DMS53 (cell line): ENCODE measurements around the gene FAM181A.
A peak's percentile ranks its signal among the peaks of the same experiment; 100 is the strongest.

Source experiments
- DNase-seq: peaks from one replicate; lab custom pipeline; 2025; lab: John Stamatoyannopoulos, UW

The FAM181A gene

DNA sequence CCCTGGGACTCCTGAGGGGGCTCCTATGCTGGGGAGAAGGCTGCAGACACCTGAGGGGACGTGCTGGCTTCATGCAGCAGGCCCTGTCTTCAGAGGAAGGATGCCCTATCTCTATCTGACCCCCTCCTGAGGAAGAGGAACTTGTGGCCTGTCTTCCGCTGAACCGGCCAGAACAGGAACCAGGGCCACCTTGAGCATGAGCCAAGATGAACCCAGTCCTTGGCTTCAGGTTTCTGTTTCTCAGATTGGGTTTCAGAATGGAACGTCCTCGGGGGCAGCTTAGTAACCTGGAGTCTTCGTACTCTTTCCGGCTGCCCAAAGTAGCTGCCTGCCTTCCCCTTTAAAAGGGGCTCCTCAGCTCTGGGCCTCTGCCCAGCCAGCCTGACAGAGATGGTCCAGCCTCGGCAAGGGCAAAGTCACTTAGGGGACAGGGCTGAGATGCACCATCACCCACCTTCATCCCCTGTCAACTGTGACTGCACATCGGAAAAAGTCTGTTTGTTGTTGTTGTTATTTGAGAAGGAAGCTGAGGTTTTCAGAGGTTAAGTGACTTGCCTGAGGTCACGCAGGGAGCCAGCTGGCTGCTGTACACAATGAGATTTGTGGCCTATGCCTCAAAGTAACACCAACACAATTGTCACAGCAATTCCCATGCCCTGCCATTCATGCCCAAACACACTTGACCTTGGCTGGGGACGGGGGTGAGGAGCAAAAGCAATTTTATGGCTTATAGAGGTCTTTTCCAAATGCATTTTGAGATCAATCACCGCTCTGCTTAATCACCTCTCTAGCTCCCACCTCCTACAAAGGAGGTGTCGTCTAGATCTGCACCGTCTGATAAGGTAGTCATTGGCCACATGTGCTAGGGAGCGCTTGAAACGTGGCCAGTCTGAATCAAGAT is 35.8 kb downstream of the FAM181A start:
- DNase-seq: peak; percentile 47

DNA sequence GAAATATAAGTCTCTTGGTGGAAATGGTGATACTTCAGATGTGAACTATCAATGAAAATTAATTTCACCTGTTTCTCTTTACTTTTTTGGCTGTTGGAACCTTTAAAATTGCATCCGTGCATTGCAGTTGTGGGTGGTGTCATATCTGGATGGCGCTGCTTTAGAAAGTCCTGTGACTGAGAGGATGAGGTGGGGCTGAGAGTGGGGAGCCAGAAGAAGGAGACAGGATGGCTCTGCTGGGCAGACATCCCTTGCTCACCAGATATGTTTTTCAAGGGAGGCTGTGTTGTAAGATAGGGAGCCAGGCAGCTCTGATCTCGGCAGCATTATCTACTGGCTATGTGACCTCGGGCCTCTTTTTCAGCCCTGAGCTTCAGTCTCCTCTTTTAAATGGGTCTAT is 36.5 kb downstream of the FAM181A start:
- DNase-seq: no peak

DNA sequence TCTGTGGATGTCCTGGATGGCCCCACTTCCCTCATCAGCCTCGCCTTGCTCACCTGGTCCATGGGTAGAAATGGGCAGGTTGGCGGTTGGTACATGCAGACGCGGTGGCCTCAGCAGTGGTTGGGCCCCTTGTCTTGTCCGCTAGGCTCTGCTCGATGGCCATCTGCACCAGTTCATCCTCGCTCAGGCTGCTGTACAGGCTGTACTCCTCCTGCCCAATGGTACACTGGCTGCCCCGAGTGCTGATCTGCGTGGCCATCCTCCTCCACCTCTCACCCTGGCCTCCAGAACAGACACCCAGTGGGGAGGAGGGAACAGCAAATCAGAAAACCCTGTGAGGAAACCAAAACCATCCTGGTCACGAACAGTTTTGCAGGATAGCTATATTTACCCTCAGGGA is 37.1 kb downstream of the FAM181A start:
- DNase-seq: no peak

DNA sequence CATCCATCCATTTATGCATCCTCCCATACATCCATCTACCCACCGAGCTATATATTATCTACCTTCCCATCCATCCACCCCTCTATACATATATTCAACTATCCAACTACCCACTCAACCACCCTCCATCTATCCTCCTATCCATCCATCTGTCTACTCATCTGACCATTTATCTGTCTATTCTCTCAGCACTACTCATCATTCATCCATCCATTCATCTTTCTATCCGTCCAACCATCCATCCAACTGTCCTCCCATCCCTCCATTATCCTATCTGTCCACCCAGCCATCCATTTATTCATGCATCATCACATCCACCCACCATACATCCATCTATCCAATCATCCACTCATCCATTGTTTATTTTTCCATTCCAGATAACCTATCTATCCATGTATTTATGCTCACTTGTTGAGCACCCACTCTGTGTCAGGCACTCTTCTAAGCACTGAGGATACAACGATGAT is 37.7 kb downstream of the FAM181A start:
- no peak for DNase-seq

DNA sequence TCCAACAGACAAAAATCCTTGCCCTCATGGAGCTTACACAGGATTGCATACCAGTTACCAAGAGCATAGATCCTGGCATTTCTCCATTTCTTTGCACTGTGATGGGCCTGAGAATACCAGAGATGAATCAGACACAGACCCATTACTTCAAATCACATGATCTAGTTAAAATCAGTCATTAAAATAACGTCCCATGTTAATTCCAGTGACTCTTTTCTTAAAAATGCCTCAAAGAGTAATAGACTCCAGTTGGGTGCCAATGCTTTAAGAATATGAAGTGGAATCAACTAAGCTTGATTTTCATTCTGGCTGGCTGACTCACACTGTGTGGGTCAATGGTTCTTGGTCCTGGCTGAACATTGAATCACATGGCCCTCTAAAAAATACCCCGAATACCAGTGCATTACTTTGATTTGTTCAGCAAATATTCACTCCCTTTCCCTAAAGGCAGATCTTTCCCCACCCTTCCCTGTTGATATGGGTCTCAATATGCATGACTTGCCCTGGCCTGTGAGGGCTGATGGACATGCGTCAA is 38.2 kb downstream of the FAM181A start:
- no peak for DNase-seq

DNA sequence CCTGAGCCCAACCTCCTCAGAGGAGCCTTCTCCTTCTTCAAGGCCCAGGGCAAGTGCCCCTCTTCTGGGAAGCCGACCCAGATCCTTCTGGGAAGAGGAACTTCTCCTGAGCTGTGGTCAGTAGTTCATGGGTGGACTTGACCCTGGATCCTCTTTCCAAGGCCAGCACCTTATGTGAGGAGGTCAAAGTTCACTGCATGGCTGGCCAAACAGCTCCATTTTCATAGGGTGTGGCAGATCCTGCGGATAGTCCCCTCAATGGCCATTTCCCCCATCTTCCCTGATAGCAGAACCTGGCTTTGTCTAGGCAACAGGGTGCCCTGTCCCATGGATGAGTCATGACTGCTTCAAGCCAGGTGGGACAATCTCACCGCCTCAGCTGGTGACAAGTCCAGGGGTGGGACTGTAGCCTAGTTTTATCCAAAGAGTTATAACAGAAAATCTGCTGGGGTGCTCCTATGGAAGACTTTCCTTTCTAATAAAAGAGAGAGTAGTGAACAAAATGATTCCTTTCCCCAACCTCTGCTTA is 38.9 kb downstream of the FAM181A start:
- DNase-seq: no peak

DNA sequence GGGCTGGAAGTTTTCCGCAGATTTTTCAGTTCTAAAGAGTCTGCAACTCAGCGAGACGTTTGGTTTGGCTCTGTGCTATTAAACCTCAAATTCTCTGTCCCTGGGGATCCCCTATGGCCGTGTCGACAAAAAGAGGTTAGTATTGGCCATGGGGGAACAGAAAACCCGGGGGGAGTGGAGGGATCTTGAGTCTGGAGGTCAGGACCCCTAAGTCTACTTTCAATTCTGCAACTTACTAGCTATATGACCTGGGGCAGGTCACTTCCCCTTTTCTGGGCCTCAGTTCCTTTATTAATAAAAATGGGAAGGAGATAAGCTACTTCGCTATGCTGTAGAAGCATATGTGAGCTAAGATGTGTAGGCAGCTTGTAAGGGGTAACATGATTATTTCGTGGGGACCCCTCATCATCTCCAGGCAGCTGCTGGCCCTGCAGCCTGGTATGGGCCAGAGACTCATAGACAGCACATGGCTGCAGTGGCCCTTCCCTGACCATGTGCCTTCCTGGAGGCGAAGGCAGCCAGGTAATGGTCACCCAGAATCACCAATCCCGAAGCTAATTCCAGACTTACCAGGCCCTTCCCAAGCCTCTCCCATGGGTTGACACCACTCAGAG is 40.6 kb downstream of the FAM181A start:
- DNase-seq: no peak

DNA sequence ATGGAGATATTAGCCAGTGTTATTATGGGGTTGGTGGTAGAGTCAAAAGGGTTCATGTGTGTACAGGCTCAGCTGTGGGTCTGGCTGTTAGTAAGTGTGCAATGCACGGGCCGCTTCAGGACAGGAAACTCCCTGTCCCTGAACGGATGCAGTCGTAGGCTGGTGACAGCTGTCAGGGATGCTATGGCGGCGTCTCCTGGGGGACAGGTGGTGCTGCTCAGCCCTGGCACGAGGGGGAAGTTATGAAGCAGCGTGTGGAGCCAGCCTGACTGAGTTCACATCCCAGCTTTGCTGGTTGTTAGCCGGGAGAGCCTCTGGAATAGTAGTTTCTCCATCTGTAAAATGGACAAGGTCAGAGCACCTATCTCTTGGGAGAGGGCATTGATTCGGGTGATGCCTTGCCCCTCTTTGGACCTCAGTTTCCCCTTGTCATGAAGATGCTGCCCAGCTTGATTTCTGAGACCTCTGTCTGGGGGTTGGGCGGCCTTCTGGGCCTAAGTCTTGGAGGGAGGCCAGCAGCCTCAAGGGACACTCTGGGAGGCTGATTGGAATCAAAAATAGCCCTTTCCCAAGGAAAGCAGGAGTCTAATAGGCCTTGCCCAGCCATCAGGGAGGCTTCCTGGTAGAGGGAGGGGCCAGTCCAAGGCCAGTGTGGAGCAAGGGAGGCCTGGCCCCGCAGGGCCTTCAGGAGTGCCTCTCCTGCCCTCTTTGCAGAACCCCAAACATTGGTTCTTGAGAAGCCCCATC is 42.1 kb downstream of the FAM181A start:
- no peak for DNase-seq

DNA sequence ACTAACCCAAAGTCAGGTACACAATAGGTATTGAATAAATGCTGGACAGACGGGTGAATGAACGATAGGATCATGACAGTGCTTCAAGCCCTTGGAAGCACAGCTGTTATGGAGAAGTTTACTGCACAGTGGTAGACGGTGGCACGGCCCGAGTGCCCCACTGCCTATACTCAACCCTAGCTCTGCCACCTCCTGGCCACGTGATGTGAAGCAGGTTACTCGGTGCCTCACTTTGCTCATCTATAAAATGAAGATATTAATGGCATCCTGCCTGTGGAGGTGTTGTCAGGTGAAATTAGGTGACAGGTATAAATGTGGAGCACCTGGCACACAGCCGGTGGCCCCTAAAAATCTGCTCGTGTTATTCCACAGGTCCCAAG is 43.4 kb downstream of the FAM181A start:
- peak; percentile 70 for DNase-seq

DNA sequence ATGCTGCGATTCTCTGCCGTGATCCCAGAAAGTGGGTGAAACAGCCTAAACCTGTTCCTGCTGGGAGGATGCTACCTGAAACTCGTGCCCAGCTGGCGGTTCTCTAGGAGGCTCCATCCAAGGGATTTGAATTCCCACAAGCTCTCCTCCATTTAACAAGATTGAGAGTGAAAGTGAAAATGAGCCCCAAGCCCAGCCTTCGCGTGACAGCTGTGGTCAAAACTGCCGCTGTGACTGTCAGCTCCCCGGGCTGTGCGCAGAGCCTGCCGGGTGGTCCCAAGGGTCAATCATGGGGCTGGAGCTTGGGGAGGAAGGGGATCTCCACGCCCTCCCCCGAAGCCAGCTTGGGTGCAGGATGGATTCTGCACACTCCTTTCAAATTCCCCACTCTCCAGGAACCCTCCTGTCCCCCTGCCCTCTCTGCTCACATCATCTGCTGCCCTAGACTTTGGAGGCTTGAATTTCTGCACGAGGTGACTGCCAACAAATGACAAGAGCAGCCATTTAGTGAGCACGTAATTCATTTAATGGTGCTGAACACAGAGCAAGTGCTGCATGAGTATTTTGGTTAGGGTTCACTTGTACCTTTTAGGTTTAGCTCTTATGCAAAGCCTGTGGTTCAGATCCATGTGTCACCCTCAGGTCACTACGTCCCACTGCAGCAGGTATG is 44.0 kb downstream of the FAM181A start:
- peak; percentile 49 for DNase-seq

DNA sequence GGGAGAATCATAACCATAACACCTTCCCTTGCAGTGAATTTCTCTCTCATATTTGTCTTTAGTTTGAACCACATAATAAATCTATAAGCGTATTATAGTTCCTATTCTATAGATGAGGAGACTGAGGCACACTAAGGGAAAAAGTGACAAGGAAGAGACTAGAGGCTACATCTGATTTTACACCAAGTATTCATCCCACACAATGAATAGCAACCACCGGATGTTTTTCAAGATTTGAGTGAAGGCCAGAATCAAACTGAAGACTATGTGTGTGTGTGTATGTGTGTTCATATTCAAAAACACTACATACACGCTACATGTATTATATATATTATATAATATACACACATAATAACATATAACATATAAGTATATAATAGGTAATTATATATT is 44.5 kb downstream of the FAM181A start:
- DNase-seq: no peak

DNA sequence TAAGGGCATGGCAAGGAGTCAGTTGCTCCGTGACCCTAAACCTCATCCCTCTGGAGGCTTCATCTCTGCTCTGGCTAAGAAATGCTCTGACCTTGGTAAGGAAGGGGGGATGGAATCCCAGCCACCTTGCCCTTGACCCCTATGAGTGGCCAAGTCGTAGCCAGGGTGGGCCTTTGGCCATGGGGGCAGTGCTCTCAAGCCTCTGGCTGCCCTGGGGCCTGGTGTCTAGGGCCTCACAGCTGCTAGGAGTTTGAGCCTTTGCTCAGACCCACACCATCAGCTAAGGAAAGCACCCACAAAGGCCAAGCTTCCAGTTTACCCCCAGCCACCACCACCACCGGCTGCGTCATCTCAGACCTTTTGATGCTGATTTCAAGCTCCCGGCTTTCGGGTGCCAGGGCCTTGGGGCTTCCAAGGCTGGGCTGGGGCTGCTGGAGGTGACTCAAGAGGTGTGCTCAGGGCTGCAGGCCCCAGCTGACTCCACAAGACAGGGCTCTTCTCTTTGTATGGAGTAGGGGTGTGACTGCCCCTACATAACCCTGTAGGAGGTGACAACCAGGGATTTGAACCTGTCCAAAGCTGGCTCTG is 45.6 kb downstream of the FAM181A start:
- no peak for DNase-seq

DNA sequence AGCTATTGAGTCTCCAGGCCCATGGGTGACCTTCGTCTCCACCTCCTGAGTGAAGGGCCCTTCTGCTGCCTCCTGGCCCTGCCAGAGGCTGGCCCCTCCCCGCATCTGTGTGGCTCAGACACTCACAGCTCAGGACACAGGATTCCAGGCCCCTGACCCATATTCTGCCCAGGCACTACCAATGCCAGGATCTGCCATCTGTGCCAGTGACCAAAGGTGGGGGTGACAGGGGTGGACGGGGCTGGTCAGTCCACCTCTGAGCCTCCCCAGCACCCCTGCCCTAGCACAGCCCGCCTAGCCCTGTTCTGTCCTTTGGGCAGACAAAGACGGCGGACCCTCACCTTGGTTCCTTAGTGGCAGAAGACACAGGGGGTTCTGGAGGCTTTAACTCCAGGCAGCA is 46.5 kb downstream of the FAM181A start:
- DNase-seq: no peak

DNA sequence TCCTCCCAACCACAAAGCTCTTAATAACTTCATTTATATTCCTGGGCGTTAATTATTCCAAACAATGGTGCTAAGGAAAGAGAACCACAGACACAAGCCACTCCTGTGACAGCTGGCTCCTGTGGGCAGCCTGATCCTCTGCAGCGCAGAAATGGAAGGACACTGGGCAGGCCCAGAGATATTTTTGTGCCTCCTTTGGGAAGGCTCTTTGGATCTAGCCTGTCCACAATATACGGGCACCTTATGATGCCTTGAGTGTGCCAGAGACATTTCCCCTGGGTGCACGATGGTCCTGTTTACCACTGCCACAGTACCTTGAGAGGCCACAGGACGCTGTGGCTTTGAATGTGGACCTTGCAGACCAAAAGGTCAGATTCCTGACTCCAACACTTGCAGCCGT is 47.2 kb downstream of the FAM181A start:
- DNase-seq: no peak

DNA sequence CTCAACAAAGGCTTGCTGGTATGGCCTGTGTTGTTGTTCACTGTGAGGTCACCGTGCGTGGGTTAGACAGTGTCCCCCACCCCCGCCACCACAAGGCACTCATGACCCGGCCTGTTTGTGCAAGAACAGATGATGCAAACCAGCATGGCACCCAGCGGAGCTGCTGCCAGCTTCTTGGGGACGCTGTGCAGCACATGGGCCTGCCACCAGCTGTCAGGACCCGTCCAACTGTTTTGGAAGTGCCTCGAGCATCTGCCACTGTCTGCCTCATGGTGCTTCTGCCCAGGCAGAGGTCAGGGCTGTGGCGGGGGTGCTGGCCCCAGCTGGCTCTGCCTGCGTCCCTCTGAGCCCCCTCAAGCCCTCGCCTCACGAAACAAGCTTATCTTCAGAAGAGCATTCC is 47.7 kb downstream of the FAM181A start:
- DNase-seq: no peak

DNA sequence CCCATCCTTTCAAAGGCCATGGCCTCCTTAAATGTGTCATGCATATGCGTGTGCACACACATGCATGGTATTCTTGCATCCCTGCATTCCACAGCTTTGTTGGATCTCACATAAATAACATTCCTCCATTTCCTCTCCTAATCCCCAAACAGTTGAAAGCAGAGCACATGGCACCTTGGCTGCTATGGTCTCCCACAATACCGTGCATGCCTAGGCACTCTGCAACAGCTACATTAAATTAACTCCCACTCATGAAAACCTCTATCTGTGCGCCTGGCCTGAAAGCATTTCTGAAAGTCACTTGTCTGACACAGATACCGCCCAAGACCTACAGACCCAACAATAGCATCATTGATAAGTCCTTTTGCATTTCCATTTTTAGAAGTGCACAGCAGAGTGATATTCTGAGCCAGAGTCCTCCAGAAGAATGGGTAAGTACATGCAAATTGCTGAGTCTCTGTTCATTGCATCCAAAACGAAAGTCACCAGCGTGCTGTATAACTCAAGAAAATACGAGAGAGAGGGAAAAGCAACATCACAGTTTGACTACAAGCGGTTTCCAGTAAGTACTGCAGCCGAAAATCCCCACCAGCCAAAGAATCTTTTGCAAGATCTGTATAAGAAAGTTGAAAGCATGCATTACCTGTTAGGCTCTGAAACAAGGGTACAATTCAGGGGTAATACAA is 48.8 kb downstream of the FAM181A start:
- DNase-seq: no peak

DNA sequence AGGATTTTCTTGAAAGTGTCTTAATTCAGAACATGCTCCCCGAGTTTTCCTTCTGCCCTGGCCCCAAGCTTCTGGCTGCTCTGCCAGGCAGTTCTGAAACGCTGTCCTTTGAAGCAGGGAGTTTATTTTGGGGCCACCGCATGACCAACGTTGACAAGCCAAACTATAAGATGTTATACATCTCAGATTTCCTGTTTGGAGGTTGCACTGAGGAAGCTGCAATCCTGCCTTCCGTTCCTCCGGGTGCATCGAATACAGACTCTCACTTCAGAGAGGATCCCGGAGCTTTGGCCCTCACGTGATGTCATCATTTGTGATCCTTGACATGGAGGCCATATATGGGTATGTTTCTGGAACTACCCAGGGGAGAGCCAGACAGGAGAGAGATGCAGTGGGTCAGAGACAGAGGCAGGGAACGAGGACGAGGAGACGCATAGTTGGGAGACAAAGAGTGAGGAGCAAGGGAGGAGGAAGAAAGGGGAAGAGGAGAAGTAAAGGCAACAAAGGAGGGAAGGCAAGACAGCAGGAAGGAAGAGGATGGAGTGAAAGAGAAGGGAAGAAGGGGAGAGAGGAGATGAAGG is 49.4 kb downstream of the FAM181A start, which contains the start of gene ASB2:
TSS of gene ASB2 (minus strand) at position 94 of the 581 bp plus-strand sequence. CDS start 12,031 bp downstream, outside the sequence.
- DNase-seq: peak; percentile 8

DNA sequence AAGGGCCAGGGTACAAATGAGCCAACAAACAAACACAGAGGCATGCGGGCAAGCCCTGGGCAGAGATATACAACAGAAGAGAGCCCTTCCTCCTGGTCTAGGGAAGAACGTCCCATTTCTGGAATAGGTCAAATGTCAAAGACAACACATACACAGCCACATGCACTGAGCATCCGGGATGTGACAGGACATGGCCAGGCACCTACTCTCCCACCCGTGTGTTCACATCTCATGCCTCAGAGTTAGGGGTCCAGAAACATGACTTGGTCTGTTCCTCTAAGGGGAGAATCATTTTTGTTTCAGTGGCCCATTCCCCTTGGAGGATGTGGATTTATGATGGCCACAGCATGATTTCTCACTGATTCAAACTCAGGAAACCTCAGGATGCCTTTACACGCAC is 50.0 kb downstream of the FAM181A start:
- no peak for DNase-seq

DNA sequence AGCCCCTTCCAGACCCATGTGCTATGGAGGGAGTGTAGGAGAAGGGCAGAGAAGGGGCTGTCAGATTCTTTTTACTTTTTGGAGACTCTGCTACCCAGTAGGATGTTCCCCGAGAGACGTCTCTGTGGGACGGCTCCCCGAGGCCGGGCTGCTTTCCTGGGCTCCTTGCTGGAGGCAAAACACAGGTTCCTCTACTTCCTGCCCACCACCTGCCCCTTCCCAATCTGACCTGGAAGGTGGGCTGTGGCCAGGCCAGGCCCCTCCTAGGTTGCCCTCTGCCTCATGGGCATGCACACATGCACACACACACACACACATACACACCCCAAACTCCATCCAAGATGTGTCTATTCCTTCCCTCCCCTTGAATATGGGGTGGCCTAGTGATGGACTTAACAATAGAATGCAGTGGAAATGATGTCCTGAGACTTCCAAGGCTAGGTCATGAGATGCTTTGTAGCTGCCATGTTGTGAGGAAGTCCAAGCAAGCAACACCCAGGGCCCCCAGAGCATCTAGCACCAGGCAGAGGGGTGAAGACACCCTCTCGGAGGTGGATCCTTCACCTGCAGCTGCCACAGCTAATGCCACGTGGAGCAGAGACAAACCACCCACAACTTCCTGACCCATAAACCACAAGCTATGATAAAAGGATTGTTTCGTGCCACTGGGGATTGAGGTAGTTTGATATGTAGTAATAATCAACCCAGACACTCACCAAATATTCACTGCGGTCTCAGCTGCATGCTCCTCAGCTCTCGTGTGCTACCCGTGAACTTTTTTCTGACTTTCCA is 50.8 kb downstream of the FAM181A start:
- DNase-seq: no peak
